RWPE2 (cell line): Measurements from ENCODE around the gene MRPS9.

ENCODE experiments used
- ATAC-seq: fragments of 200-7000 bp; cut with Tn5 transposase; 3 replicates; pipeline ENCODE4 v1.9.1; 2021; ENCODE audit warnings: low read depth
- DNase-seq: peaks from one replicate; pipeline ENCODE4 v3.0.0-alpha.2; 2020; ENCODE audit warnings: low spot score
- H3K27ac ChIP-seq: fragments of 450-650 bp; 2 replicates; pipeline ENCODE4 v1.5.1; 2017; ENCODE audit warnings: mild to moderate bottlenecking; ENCODE audit not compliant: poor library complexity, severe bottlenecking
- H3K27me3 ChIP-seq: fragments of 250-450 bp; sonication (Bioruptor Pico); 2 replicates; pipeline ENCODE4 v1.5.1; 2021; ENCODE audit warnings: mild to moderate bottlenecking, moderate library complexity; ENCODE audit not compliant: insufficient read depth, poor library complexity, severe bottlenecking
- H3K36me3 ChIP-seq: fragments of 250-450 bp; sonication (Bioruptor Pico); 2 replicates; pipeline ENCODE4 v1.5.1; 2020; ENCODE audit warnings: low read depth, mild to moderate bottlenecking, moderate library complexity
- H3K4me1 ChIP-seq: fragments of 250-450 bp; sonication (Bioruptor Pico); 2 replicates; pipeline ENCODE4 v1.5.1; 2021; ENCODE audit warnings: mild to moderate bottlenecking, moderate library complexity; ENCODE audit not compliant: insufficient read depth, poor library complexity, severe bottlenecking
- H3K4me3 ChIP-seq: fragments of 250-450 bp; sonication (Bioruptor Pico); 2 replicates; pipeline ENCODE4 v1.5.1; 2021; ENCODE audit warnings: mild to moderate bottlenecking, moderate library complexity; ENCODE audit not compliant: severe bottlenecking
- H3K9me3 ChIP-seq: fragments of 250-450 bp; sonication (Bioruptor Pico); 2 replicates; pipeline ENCODE4 v1.5.1; 2021; ENCODE audit warnings: mild to moderate bottlenecking, moderate library complexity; ENCODE audit not compliant: severe bottlenecking
- TF ChIP-seq, protein P1 (sequence below): fragments of 450-650 bp; IDR thresholded peaks from one replicate; pipeline ENCODE4 v1.5.1; 2017; ENCODE audit warnings: mild to moderate bottlenecking, moderate library complexity; ENCODE audit not compliant: poor library complexity, severe bottlenecking

Gene MRPS9

DNA sequence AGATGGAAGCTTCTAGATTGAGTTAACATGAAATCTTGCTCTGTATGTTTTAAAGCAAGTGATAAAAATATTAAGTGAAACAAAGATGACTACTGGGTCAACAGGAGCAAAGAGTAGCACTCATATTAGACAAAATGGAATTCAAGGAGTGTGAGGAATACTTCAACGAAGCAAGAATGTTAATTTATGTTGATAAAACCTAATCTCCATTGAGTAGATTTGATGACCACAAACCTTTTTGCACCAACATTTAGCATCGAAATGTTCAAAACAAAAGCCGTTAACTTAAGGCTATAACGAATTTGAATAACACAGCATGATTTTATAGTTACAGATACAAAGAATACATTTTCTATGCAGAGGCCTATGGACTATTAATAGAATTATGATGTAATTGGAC is 35.7 kb downstream of the MRPS9 start:
- no peak overlapping the region for H3K4me3 ChIP-seq
- ATAC-seq (no peak), DNase-seq (no peak)
- H3K27me3 ChIP-seq = no peaks in the 10 kb centered on the region
- no peaks in the 10 kb centered on the region for H3K4me1 ChIP-seq
- H3K27ac ChIP-seq = no peak overlapping the region
- TF ChIP-seq, protein P1, sequence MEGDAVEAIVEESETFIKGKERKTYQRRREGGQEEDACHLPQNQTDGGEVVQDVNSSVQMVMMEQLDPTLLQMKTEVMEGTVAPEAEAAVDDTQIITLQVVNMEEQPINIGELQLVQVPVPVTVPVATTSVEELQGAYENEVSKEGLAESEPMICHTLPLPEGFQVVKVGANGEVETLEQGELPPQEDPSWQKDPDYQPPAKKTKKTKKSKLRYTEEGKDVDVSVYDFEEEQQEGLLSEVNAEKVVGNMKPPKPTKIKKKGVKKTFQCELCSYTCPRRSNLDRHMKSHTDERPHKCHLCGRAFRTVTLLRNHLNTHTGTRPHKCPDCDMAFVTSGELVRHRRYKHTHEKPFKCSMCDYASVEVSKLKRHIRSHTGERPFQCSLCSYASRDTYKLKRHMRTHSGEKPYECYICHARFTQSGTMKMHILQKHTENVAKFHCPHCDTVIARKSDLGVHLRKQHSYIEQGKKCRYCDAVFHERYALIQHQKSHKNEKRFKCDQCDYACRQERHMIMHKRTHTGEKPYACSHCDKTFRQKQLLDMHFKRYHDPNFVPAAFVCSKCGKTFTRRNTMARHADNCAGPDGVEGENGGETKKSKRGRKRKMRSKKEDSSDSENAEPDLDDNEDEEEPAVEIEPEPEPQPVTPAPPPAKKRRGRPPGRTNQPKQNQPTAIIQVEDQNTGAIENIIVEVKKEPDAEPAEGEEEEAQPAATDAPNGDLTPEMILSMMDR = no peak
- no peaks in the 10 kb centered on the region for H3K9me3 ChIP-seq
- H3K36me3 ChIP-seq = no peaks in the 10 kb centered on the region; the same call in 1 of the 2 replicates

DNA sequence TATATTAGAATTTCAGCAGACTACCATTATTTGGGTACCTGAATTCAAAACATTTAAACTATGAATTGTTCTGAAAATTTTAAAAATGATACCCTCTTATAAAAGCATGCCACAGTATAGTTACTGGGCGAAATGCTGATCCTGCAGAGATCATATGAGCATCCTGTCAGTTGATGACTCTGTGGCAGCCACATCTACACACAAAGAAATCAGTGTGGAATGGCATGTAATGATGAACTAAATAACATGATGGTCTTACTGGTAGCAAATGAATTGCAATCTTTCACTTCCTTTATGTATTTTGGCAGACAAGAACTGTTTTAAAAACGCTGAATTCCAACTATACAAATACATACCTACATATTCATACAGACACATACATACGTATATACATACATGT is 38.3 kb downstream of the MRPS9 start:
- no peak overlapping the region for H3K27ac ChIP-seq
- DNase-seq = no peak
- TF ChIP-seq, protein P1 = no peak
- no peaks in the 10 kb centered on the region for H3K27me3 ChIP-seq
- H3K36me3 ChIP-seq = no peaks in the 10 kb centered on the region; the same call in 1 of the 2 replicates
- ATAC-seq = no peak
- no peak overlapping the region for H3K4me3 ChIP-seq
- H3K9me3 ChIP-seq = no peaks in the 10 kb centered on the region
- no peaks in the 10 kb centered on the region for H3K4me1 ChIP-seq

DNA sequence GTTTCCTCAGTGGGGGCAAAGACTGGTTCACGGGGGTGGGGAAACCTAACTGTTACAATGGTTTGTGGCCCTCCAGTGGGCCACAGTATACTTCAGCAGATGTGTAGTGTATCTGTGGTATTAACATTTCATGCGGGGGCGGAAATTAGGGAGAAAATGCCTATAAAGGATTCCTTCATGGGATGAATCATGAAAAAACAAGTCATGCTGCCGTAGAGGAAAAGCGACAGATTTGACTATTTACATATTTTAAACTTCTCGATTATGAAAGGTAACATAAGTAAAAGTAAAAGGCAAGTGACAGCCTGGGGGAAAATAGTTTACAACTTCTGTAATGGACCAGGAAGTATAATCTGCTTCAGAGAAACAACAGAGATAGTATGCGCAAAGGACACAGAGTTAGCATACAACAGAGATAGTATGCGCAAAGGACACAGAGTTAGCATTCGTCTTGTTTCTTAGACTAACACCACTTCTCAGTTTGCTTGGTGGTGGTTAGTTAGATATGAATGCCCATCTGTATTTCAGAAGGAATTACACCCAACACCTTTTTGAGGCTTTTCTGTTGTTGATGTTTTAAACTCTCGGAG is 41.1 kb downstream of the MRPS9 start:
- no peak overlapping the region for H3K27ac ChIP-seq
- TF ChIP-seq, protein P1 = no peak
- no peaks in the 10 kb centered on the region for H3K4me1 ChIP-seq
- H3K4me3 ChIP-seq = no peak overlapping the region
- no peaks in the 10 kb centered on the region for H3K9me3 ChIP-seq
- H3K36me3 ChIP-seq = no peaks in the 10 kb centered on the region
- H3K27me3 ChIP-seq = no peaks in the 10 kb centered on the region
- DNase-seq (no peak), ATAC-seq (no peak)

GRCh38 chr2:105080461-105080860 is 42.6 kb downstream of the MRPS9 start:
- H3K4me3 ChIP-seq = no peak overlapping the region
- H3K27me3 ChIP-seq = no peaks in the 10 kb centered on the region
- no peaks in the 10 kb centered on the region for H3K4me1 ChIP-seq
- TF ChIP-seq, protein P1 = no peak
- no peak overlapping the region for H3K27ac ChIP-seq
- 0 out of 2 replicates have a peak, but pooled peaks cover 3% of the 10 kb centered on the region for H3K36me3 ChIP-seq
- DNase-seq (no peak), ATAC-seq (no peak)
- H3K9me3 ChIP-seq = no peaks in the 10 kb centered on the region

DNA sequence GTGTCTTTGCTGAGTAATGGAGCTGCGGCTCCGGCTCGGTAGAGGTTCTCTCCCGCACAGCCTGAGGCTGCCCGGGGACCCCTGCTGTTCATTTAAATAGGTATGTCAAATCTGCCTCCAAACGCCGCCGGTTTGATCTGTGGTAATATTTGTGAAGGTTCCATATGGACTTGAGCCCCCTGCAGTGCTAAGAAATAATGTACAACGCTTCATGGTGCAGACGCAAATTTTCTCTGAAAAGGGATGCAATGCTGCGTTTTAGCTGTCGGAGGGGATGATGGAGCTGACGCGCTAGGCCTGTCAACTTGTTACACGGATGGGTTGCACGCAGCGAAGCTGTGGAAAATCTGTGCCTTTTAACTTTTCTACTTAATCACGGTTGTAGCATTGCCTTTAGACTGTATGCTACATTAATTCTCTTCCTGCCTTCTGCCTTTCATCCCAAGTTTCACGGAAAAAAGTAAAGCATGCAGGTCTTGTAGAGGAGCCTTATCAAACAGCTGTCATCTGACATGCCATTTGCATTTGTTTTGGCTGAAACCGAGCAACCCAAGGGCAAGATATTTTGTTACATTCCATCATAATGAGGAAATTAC is 43.2 kb downstream of the MRPS9 start:
- TF ChIP-seq, protein P1 = no peak
- Histone ChIP-seq H3K9me3 (no peaks in the 10 kb centered on the region), H3K4me3 (no peak overlapping the region), H3K27ac (no peak overlapping the region), H3K36me3 (0 out of 2 replicates have a peak, but pooled peaks cover 4% of the 10 kb centered on the region), H3K4me1 (no peaks in the 10 kb centered on the region), H3K27me3 (no peaks in the 10 kb centered on the region)
- ATAC-seq (no peak), DNase-seq (no peak)
